Mammary epithelial cell (primary cell): ENCODE data around the gene ZBTB16.

Experiments used
- CTCF ChIP-seq, 2 donors: IDR thresholded peaks in 1 of 2; conservative IDR thresholded peaks in 1 of 2; 2 replicates each; pipeline ENCODE4 v1.5.1; 2011 to 2012; ENCODE audit warnings: inconsistent platforms in 2 of 2, low read length in 2 of 2, mild to moderate bottlenecking in 2 of 2, control low read depth in 1 of 2, low read depth in 1 of 2; ENCODE audit not compliant: insufficient read depth in 1 of 2; ENCODE audit errors: extremely low read depth in 1 of 2
- EZH2 ChIP-seq: IDR thresholded peaks from 2 replicates; pipeline ENCODE4 v1.6.1; 2012; ENCODE audit warnings: low read length, inconsistent platforms, borderline replicate concordance

GRCh38 chr11:114109206-114110090, 49.9 kb downstream of the ZBTB16 start:
- TF ChIP-seq EZH2 (no peak), CTCF (conservative IDR thresholded peaks at IDR 0.05 in 1 of 2, IDR thresholded peaks at IDR 0.05 in 1 of 2; ENCODE audit: extremely low read depth in 1 of 2, insufficient read depth in 1 of 2, low read depth in 1 of 2, low read length in 2 of 2) (no peak)
